HCT116 (cell line): ENCODE measurements around the gene CCDC63. TPM values are rescaled to one million over a fixed set of nuclear protein-coding genes. Genes with fewer than 3 reads are reported as not detected.
A peak's percentile ranks its signal among the peaks of the same experiment; 100 is the strongest.

Experiments used
- ATAC-seq: fragments of 200-7000 bp; cut with Tn5 transposase; 2 replicates; pipeline ENCODE4 v1.9.1; 2020; ENCODE audit warnings: mild to moderate bottlenecking, moderate library complexity
- BruUV-seq: library from RNA; stranded (reverse); fragments of 400-500 nt; replicated peaks from 2 replicates; lab custom pipeline; 2021; lab: Mats Ljungman, UMichigan
- CTCF ChIA-PET: fragments of 300-600 bp; sonication (Branson Sonifier 250); formaldehyde crosslinking; loops from one replicate; lab custom pipeline; 2021; ENCODE audit warnings: antibody characterized with exemption; lab: Charles Lee
- POLR2A ChIA-PET: fragments of 300-600, 350-600 bp; sonication (Branson Sonifier 250); formaldehyde crosslinking; loops from one replicate; lab custom pipeline; 2021; ENCODE audit warnings: antibody characterized with exemption; lab: Charles Lee
- RAD21 ChIA-PET, 2 experiments: fragments of 300-600 bp; sonication (Branson Sonifier 250); formaldehyde crosslinking; loops; one replicate each; lab custom pipeline; 2023; ENCODE audit warnings: low total read pairs in 2 of 2; ENCODE audit not compliant: uncharacterized antibody in 2 of 2, unreplicated experiment in 2 of 2, low non-redundant PET in 1 of 2; lab: Charles Lee
- DNase-seq: peaks from one replicate; pipeline ENCODE4 v3.0.0-alpha.2; 2010; ENCODE audit warnings: low read depth, low spot score
- H2AFZ ChIP-seq: fragments of 200-600 bp; shearing (Covaris generic), sonication (generic); 2 replicates; pipeline ENCODE4 v1.6.1; 2017; ENCODE audit warnings: low read depth, mixed run types, mixed read lengths, antibody characterized with exemption, low read length; ENCODE audit not compliant: poor library complexity, severe bottlenecking
- H3K27ac ChIP-seq: 2 replicates; pipeline ENCODE4 v1.5.1; 2012; ENCODE audit warnings: low read depth, low read length
- H3K27me3 ChIP-seq: fragments of 200-600 bp; sonication (generic); 2 replicates; pipeline ENCODE4 v1.6.1; 2016; ENCODE audit warnings: mixed run types, low read length, mixed read lengths; ENCODE audit not compliant: insufficient read depth
- H3K36me3 ChIP-seq, 2 experiments: fragments of 200-500 bp in 1 of 2; fragments of 200-600 bp in 1 of 2; sonication (Bioruptor generic) in 1 of 2; sonication (generic) in 1 of 2; 2 replicates each; pipeline versions ENCODE4 v1.5.1 to v1.6.1; 2014 to 2016; ENCODE audit warnings: low read length in 2 of 2, inconsistent platforms in 1 of 2, mixed read lengths in 1 of 2, mixed run types in 1 of 2; ENCODE audit not compliant: insufficient read depth in 2 of 2, control insufficient read depth in 1 of 2
- H3K4me1 ChIP-seq, 2 experiments: fragments of 200-600 bp in 1 of 2; sonication (generic) in 1 of 2; 2 replicates each; pipeline versions ENCODE4 v1.5.1 to v1.6.1; 2012 to 2017; ENCODE audit warnings: low read length in 2 of 2, inconsistent platforms in 1 of 2, mild to moderate bottlenecking in 1 of 2, mixed read lengths in 1 of 2, mixed run types in 1 of 2, moderate library complexity in 1 of 2; ENCODE audit not compliant: insufficient read depth in 2 of 2, control insufficient read depth in 1 of 2
- H3K4me2 ChIP-seq: fragments of 200-600 bp; sonication (generic); 2 replicates; pipeline ENCODE4 v1.6.1; 2017; ENCODE audit warnings: mixed run types, low read length, mixed read lengths
- H3K4me3 ChIP-seq, 2 experiments: fragments of 200-600 bp in 1 of 2; sonication (generic) in 1 of 2; replicated peaks in 1 of 2; 2 replicates each; pipeline ENCODE4 v1.5.1; 2011 to 2016; ENCODE audit warnings: low read length in 2 of 2, control low read depth in 1 of 2, low read depth in 1 of 2, mild to moderate bottlenecking in 1 of 2, mixed read lengths in 1 of 2, mixed run types in 1 of 2
- H3K79me2 ChIP-seq: fragments of 200-600 bp; sonication (generic); 2 replicates; pipeline ENCODE4 v1.6.1; 2017; ENCODE audit warnings: mild to moderate bottlenecking, mixed run types, low read length, moderate library complexity, mixed read lengths; ENCODE audit not compliant: insufficient read depth
- H3K9ac ChIP-seq: fragments of 200-600 bp; sonication (generic); 2 replicates; pipeline ENCODE4 v1.6.1; 2016; ENCODE audit warnings: low read length, mixed read lengths
- H3K9me2 ChIP-seq: fragments of 200-600 bp; sonication (generic), shearing (Covaris generic); 2 replicates; pipeline ENCODE4 v1.6.1; 2017; ENCODE audit warnings: mixed run types, mild to moderate bottlenecking, moderate library complexity; ENCODE audit not compliant: insufficient read depth
- H3K9me3 ChIP-seq, 2 experiments: fragments of 200-500 bp in 1 of 2; fragments of 200-600 bp in 1 of 2; sonication (Bioruptor generic) in 1 of 2; sonication (generic) in 1 of 2; 2 replicates each; pipeline ENCODE4 v1.6.1; 2014 to 2017; ENCODE audit warnings: low read length in 2 of 2, mixed read lengths in 2 of 2, inconsistent platforms in 1 of 2, low read depth in 1 of 2, mild to moderate bottlenecking in 1 of 2, mixed run types in 1 of 2, moderate library complexity in 1 of 2; ENCODE audit not compliant: control insufficient read depth in 1 of 2, insufficient read depth in 1 of 2
- H4K20me1 ChIP-seq: fragments of 200-600 bp; sonication (generic), shearing (Covaris generic); 2 replicates; pipeline ENCODE4 v1.6.1; 2017; ENCODE audit warnings: mixed run types, mild to moderate bottlenecking, moderate library complexity; ENCODE audit not compliant: insufficient read depth
- ATF3 ChIP-seq: IDR thresholded peaks from 2 replicates; pipeline ENCODE4 v1.6.1; 2012
- CBX3 ChIP-seq: IDR thresholded peaks from 2 replicates; pipeline ENCODE4 v1.6.1; 2012; ENCODE audit warnings: low read depth
- CTCF ChIP-seq, 3 experiments: fragments of 200-600 bp in 1 of 3; sonication (generic) in 1 of 3; IDR thresholded peaks in 2 of 3; conservative IDR thresholded peaks in 1 of 3; 2 replicates each; pipeline ENCODE4 v1.5.1; 2012 to 2017; ENCODE audit warnings: low read depth in 2 of 3, low read length in 2 of 3, antibody characterized with exemption in 1 of 3, borderline replicate concordance in 1 of 3, control low read depth in 1 of 3, mild to moderate bottlenecking in 1 of 3, mixed read lengths in 1 of 3, mixed run types in 1 of 3, moderate library complexity in 1 of 3; ENCODE audit not compliant: insufficient read depth in 1 of 3
- JUND ChIP-seq: IDR thresholded peaks from 2 replicates; pipeline ENCODE4 v1.6.1; 2012
- POLR2A ChIP-seq: IDR thresholded peaks from 2 replicates; pipeline ENCODE4 v1.7.0; 2011; ENCODE audit warnings: borderline replicate concordance; ENCODE audit not compliant: insufficient read depth, insufficient read length; ENCODE audit errors: extremely low read depth
- POLR2AphosphoS5 ChIP-seq: IDR thresholded peaks from 2 replicates; pipeline ENCODE4 v1.6.1; 2011; ENCODE audit warnings: mild to moderate bottlenecking, low read depth, low read length, moderate library complexity
- RAD21 ChIP-seq: IDR thresholded peaks from 2 replicates; pipeline ENCODE4 v1.6.1; 2012; ENCODE audit warnings: low read depth, mild to moderate bottlenecking
- SIN3A ChIP-seq: IDR thresholded peaks from 2 replicates; pipeline ENCODE4 v1.6.1; 2012; ENCODE audit warnings: low read depth
- SP1 ChIP-seq: IDR thresholded peaks from 2 replicates; pipeline ENCODE4 v1.6.1; 2012; ENCODE audit warnings: low read depth
- ZBTB33 ChIP-seq: IDR thresholded peaks from 2 replicates; pipeline ENCODE4 v1.6.1; 2011; ENCODE audit warnings: mild to moderate bottlenecking, low read length, moderate library complexity; ENCODE audit not compliant: insufficient replicate concordance; ENCODE audit errors: extremely low read depth
- ZFX ChIP-seq: fragments of 450-650 bp; IDR thresholded peaks from 2 replicates; pipeline ENCODE4 v1.6.1; 2017
- intact Hi-C: fragments of 100-400 bp; cut with micrococcal nuclease; formaldehyde crosslinking; loops from 2 replicates; pipeline ENCODE4 v1.10.0; 2022
- total RNA-seq: library from RNA; stranded (reverse); gene quantifications from one replicate; pipeline ENCODE4 v1.2.1, GENCODE V29; 2021; ENCODE audit not compliant: unreplicated experiment

CCDC63 gene
- total RNA-seq, 1 experiment from 2014 or later, result 0.47 TPM

GRCh38 chr12:110826592-110827200 lies 20.1 kb upstream of the CCDC63 start (continued):
- TF ChIP-seq SIN3A (no peak), CBX3 (peak; percentile 73)

GRCh38 chr12:110829308-110829707 lies 17.5 kb upstream of the CCDC63 start:
- no peak overlapping the region for H2AFZ ChIP-seq
- H3K4me2 ChIP-seq, result no peak overlapping the region
- no peaks in the 10 kb centered on the region for H3K36me3 ChIP-seq
- H3K9me3 ChIP-seq, result no peaks in the 10 kb centered on the region
- ChIA-PET POLR2A (no interaction called here), RAD21 (no interaction called here), CTCF (interaction anchor here (1.0 to 1.4 kb wide), 3 partner anchors 18 to 124 kb away, joined by 3 to 6 read pairs (median 3); partner anchors contain the start of gene CCDC63)
- no peaks in the 10 kb centered on the region for H4K20me1 ChIP-seq
- no TSS peak for BruUV-seq
- ATAC-seq (no peak), DNase-seq (no peak)
- H3K4me3 ChIP-seq, result no peak overlapping the region
- H3K27me3 ChIP-seq, result no peaks in the 10 kb centered on the region
- H3K79me2 ChIP-seq, result no peaks in the 10 kb centered on the region
- H3K9ac ChIP-seq, result no peak overlapping the region
- intact Hi-C loops, result no loop called here
- TF ChIP-seq CTCF (IDR thresholded peaks at IDR 0.05 in 2 of 3, conservative IDR thresholded peaks at IDR 0.05 in 1 of 3; ENCODE audit: borderline replicate concordance in 1 of 3, insufficient read depth in 1 of 3, low read depth in 2 of 3, low read length in 2 of 3), result no peak
- H3K4me1 ChIP-seq, result peaks cover 0 to 4% of the 10 kb centered on the region in 2 experiments; a peak in 2 of 4 replicates
- no peaks in the 10 kb centered on the region for H3K9me2 ChIP-seq
- H3K27ac ChIP-seq, result no peak overlapping the region

- intact Hi-C loops, result no loop called here
- no TSS peak for BruUV-seq
- no peak for DNase-seq
- POLR2A ChIA-PET, result no interaction called here
- H3K27ac ChIP-seq, result no peak overlapping the region
- H3K79me2 ChIP-seq, result no peaks in the 10 kb centered on the region
- no peaks in the 10 kb centered on the region for H3K9me3 ChIP-seq
- RAD21 ChIA-PET, result no interaction called here
- no peaks in the 10 kb centered on the region for H3K9me2 ChIP-seq
- no peak overlapping the region for H3K9ac ChIP-seq
- CTCF ChIA-PET, result no interaction called here
- no peaks in the 10 kb centered on the region for H4K20me1 ChIP-seq
- no peak overlapping the region for H3K4me3 ChIP-seq
- no peaks in the 10 kb centered on the region for H3K36me3 ChIP-seq
- ATAC-seq, result no peak
- H3K27me3 ChIP-seq, result no peaks in the 10 kb centered on the region
- H3K4me1 ChIP-seq, result peaks cover 9 to 13% of the 10 kb centered on the region in 2 experiments
- H3K4me2 ChIP-seq, result no peak overlapping the region
- H2AFZ ChIP-seq, result no peak overlapping the region
- TF ChIP-seq POLR2A, result no peak
- no peak for TF ChIP-seq RAD21
- TF ChIP-seq SP1, result no peak
- no peak for TF ChIP-seq ATF3
- no peak for TF ChIP-seq ZBTB33
- TF ChIP-seq JUND, result no peak
- no peak for TF ChIP-seq CTCF (IDR thresholded peaks at IDR 0.05 in 2 of 3, conservative IDR thresholded peaks at IDR 0.05 in 1 of 3; ENCODE audit: borderline replicate concordance in 1 of 3, insufficient read depth in 1 of 3, low read depth in 2 of 3, low read length in 2 of 3)
- TF ChIP-seq POLR2AphosphoS5, result no peak
- TF ChIP-seq ZFX, result no peak
- no peak for TF ChIP-seq CBX3
These were observed 10.5 kb upstream of the CCDC63 start for GRCh38 chr12:110836291-110836690.
